Activated naive CD8-positive, alpha-beta T cell treated with anti-CD3 and anti-CD28 coated beads, Interleukin-2, amount 50 U/mL, for 24 hours (primary cell): ENCODE results near the gene TEX19.
"Not testable (repeated sequence)": the region's sequence is repeated elsewhere in the genome, so short reads cannot be mapped to it uniquely, and the experiment has no call there.

Experiments
- ATAC-seq: fragments of 150-1000 bp; cut with Tn5 transposase; one replicate; pipeline ENCODE4 v1.10.0; 2021
- DNase-seq: peaks from one replicate; pipeline ENCODE4 v3.0.0; 2021
- H3K27ac Mint-ChIP-seq: one replicate; pipeline ENCODE4 v1.8.0; 2021; ENCODE audit warnings: mild to moderate bottlenecking, mixed read lengths
- H3K27me3 Mint-ChIP-seq: one replicate; pipeline ENCODE4 v1.8.0; 2021; ENCODE audit warnings: mixed read lengths
- H3K36me3 Mint-ChIP-seq: one replicate; pipeline ENCODE4 v1.8.0; 2021; ENCODE audit warnings: low read depth, mixed read lengths
- H3K4me1 Mint-ChIP-seq: one replicate; pipeline ENCODE4 v1.8.0; 2021; ENCODE audit warnings: mixed read lengths
- H3K4me3 Mint-ChIP-seq: one replicate; pipeline ENCODE4 v1.8.0; 2021; ENCODE audit warnings: mild to moderate bottlenecking, moderate library complexity, mixed read lengths
- H3K9me3 Mint-ChIP-seq: one replicate; pipeline ENCODE4 v1.8.0; 2021; ENCODE audit warnings: mixed read lengths

TEX19 gene

GRCh38 chr17:82405051-82405450 lies 46.0 kb downstream of the TEX19 start:
- DNase-seq (no peak), ATAC-seq (no peak)
- no peaks in the 10 kb centered on the region for H3K27me3 Mint-ChIP-seq
- no peaks in the 10 kb centered on the region for H3K9me3 Mint-ChIP-seq
- H3K36me3 Mint-ChIP-seq = peaks cover 16% of the 10 kb centered on the region
- H3K27ac Mint-ChIP-seq = no peak overlapping the region
- peaks cover 20% of the 10 kb centered on the region for H3K4me1 Mint-ChIP-seq
- H3K4me3 Mint-ChIP-seq = no peak overlapping the region

DNA sequence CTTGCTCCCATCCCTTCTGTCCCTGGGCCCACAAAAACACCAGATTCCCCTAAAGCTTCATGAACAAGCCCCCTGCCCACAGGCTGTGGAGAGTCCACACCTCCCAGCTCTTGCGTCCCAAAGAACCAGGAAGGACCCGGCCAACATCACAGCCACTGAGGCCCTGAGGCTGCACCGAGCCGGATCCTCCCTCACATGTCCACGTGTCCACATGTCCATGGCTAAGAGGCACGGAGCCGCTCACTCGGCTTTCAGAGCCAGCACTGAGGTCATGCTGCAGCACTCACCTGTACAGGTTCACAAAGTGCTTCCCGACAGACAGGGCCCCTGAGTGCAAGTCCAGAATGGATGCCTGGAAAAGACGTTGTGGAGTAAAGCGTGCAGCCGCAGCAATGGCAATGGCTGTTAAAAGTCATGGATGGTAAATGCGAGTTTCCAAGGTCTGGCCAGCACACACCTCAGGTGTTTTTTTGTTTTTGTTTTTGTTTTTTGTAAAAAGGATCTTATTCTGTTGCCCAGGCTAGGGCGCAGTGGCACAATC lies 47.2 kb downstream of the TEX19 start:
- no peak for ATAC-seq
- Mint-ChIP-seq H3K9me3 (no peaks in the 10 kb centered on the region), H3K27ac (no peak overlapping the region), H3K27me3 (no peaks in the 10 kb centered on the region), H3K4me1 (peaks cover 14% of the 10 kb centered on the region), H3K4me3 (no peak overlapping the region), H3K36me3 (peaks cover 13% of the 10 kb centered on the region)
- no peak for DNase-seq

GRCh38 chr17:82407255-82407654 lies 48.2 kb downstream of the TEX19 start:
- no peaks in the 10 kb centered on the region for H3K27me3 Mint-ChIP-seq
- DNase-seq = no peak

DNA sequence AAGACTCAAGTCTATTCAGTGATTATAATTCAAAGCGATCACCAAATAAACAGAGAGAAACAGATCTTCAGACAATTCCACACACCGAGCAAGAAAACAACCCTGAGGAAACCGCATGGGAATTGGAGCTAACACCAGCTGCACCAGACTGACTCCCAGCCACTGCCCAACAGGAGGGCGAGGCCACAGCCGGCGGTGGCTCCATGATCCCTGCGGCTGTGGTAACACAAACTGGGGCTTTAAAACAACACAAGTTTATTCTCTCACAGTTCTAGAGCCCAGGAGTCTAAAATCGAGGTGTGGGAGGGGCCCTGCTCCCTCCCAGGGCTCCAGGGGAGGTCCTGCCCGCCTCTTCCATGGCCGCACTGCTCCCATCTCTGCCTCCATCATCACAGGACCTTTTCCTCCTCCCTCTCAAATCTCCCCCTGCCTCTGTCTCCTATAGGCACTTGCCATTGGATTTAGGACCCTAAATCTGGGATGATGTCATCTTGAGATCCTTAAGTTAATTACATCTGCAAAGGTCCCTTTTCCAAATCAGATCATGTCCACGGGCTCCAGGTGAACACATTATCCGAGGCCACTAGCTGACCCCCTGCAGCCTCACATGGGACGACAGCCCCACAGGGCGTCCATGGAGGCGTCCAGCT lies 49.4 kb downstream of the TEX19 start:
- ATAC-seq (no peak), DNase-seq (no peak)
- Mint-ChIP-seq H3K4me1 (peaks cover 8% of the 10 kb centered on the region), H3K27me3 (no peaks in the 10 kb centered on the region), H3K27ac (no peak overlapping the region), H3K4me3 (no peak overlapping the region), H3K36me3 (peaks cover 10% of the 10 kb centered on the region), H3K9me3 (no peaks in the 10 kb centered on the region)

More at GRCh38 chr17:82407255-82407654, 48.2 kb downstream of the TEX19 start:
- Mint-ChIP-seq H3K4me3 (no peak overlapping the region), H3K9me3 (no peaks in the 10 kb centered on the region), H3K4me1 (peaks cover 8% of the 10 kb centered on the region), H3K27ac (no peak overlapping the region), H3K36me3 (peaks cover 10% of the 10 kb centered on the region)
- ATAC-seq = peak; percentile 66

GRCh38 chr17:82408938-82409318 lies 49.9 kb downstream of the TEX19 start:
- no peak overlapping the region for H3K4me3 Mint-ChIP-seq
- H3K4me1 Mint-ChIP-seq = peaks cover 8% of the 10 kb centered on the region
- DNase-seq = no peak
- peaks cover 9% of the 10 kb centered on the region for H3K36me3 Mint-ChIP-seq
- ATAC-seq = no peak
- H3K27me3 Mint-ChIP-seq = no peaks in the 10 kb centered on the region
- no peaks in the 10 kb centered on the region for H3K9me3 Mint-ChIP-seq
- no peak overlapping the region for H3K27ac Mint-ChIP-seq

DNA sequence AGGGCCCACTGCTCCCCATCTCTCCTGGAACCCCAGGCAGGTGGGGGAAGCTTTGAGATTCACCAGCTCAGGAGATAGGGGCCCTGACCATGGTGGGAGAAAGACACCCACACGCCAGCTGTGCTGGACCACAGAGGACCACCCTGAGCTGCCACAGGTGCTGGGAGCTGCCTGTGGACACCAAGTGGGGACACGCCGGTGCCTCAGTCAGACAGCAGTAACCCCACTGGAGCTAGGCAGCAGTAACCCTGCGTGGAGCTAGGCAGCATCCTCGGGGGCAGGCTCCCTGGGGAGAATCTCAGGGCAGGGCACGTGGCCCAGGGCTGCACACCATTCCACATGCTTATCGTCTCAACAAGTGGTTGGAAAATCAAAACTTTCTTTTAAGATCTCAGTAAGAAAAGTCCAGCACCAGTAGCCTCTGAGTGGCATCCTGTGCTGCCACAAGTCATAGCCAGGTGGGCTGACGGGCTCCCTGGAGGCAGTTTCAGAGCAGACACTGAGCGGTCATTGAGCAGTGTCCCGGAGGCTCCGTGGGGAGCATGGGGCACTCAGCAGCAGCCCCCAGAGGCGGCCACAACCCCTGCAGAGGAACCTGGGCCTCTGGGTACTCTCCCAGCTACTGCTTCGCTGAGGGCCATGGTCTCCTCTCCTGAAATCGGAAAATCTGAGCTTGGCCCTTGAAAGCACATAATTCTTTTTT lies 51.1 kb downstream of the TEX19 start:
- Mint-ChIP-seq H3K9me3 (no peaks in the 10 kb centered on the region), H3K27me3 (no peaks in the 10 kb centered on the region), H3K27ac (no peak overlapping the region), H3K4me1 (peaks cover 17% of the 10 kb centered on the region), H3K4me3 (no peak overlapping the region), H3K36me3 (peaks cover 11% of the 10 kb centered on the region)
- ATAC-seq (no peak), DNase-seq (no peak)

DNA sequence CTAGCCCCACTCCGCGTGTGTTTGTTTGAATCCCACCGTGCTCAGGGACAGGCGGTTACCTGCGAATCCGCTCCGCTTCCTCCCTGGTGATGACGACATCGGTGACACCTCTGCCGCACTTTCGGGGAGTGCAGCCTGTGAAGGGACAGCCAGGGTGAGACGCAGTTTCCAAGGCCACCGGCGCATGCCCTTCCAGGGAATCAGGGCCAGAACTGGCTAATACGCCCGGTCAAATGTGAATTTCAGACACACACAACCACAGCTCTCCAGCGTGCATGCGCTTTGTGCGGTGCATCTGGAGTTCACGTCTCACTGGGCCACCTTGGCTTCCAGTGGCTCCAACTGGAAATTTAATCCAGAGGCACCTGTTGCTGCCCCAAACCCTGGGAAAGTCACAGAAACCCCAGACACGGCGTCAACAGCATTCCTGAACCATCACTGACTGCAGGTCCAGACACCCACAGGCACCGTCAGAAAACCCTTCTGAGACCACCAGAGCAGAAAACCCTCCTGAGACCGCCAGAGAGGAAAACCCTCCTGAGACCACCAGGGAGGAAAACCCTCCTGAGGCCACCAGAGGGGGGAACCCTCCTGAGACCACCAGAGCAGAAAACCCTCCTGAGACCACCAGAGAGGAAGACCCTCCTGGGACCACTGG lies 52.5 kb downstream of the TEX19 start:
- Mint-ChIP-seq H3K4me1 (peaks cover 17% of the 10 kb centered on the region), H3K27ac (no peak overlapping the region), H3K27me3 (no peaks in the 10 kb centered on the region), H3K4me3 (no peak overlapping the region), H3K36me3 (peaks cover 10% of the 10 kb centered on the region), H3K9me3 (no peaks in the 10 kb centered on the region)
- no peak for DNase-seq
- no peak for ATAC-seq

DNA sequence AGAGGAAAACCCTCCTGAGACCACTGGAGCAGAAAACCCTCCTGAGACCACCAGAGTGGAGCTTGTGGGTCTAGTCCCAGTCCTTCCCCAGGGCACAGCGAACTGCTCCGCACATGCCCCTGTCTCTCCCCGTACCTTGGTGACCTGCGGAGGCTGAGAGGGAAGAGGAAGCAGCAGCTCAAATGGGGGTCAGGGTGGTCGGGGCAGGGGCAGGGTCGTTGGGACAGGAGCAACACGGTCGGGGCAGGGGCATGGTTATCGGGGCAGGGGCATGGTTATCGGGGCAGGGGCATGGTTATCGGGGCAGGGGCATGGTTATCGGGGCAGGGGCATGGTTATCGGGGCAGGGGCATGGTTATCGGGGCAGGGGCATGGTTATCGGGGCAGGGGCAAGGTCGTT lies 53.0 kb downstream of the TEX19 start:
- not testable (repeated sequence) for H3K36me3 Mint-ChIP-seq, H3K27ac Mint-ChIP-seq, ATAC-seq, DNase-seq, H3K9me3 Mint-ChIP-seq, H3K27me3 Mint-ChIP-seq, H3K4me3 Mint-ChIP-seq
- peaks cover 17% of the 10 kb centered on the region for H3K4me1 Mint-ChIP-seq

DNA sequence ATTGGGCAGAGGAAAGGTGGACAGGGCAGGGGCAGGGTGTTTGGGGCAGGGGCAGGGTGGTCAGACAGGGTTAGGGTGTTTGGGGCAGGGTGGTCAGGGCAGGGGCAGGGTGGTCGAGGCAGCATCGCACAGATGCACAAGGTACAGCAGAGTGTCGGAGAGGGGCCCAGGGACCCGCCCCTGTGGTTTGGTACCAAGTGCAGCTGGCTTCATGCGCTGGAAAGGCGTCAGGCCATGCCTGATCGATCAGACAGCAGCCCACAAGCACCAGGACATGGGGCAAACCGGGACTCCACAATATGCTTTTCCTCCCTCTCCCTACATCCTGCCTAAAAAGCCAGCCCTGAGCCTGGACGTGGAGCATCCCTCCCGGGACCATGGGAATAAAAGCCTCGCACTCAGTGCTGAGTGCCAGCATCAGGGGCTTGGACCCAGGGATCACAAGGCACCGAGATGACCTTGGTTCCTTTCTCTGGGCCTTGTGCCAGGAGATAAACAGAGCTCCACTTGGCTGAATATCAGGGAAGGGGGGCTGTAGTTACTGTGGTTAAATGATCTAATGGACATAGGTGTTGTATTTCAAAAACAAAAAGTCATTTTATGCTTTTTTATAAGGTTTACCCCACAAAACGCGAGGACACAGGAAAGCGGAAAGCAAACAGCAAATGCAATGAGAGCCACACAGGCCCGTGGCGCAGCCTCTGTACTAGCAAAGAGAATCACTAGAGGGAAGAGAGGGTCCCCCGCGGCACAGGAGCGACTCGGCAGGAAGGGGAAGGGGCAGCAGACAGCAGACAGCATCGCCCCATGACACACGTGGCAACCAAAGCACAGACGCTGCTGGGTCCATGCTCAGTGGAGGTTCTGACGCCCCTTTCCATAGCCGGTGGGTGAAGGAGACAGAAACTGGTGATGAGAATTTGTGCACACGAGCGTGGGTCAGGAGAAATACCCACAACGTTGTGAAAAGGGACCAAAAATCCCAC lies 53.8 kb downstream of the TEX19 start:
- Mint-ChIP-seq H3K4me3 (no peak overlapping the region), H3K27me3 (no peaks in the 10 kb centered on the region), H3K27ac (no peak overlapping the region), H3K36me3 (peaks cover 10% of the 10 kb centered on the region), H3K4me1 (peaks cover 14% of the 10 kb centered on the region), H3K9me3 (no peaks in the 10 kb centered on the region)
- ATAC-seq (no peak), DNase-seq (no peak)
